ENCODE results near the gene SNORC. TPM values are rescaled to one million over a fixed set of nuclear protein-coding genes. Genes with fewer than 3 reads are reported as not detected.

SNORC gene
- total and polyA plus RNA-seq, 7 donors = under 0.01 to 13.2 (median 1.9) TPM

GRCh38 chr2:232888099-232888836 is 18.2 kb downstream of the SNORC start:
- Histone ChIP-seq H3K4me1 (peaks cover 0 to 6% (median 0%) of the 10 kb centered on the region in 4 donors), H3K36me3 (no peaks in the 10 kb centered on the region), H3K27me3 (peaks cover 2 to 37% (median 13%) of the 10 kb centered on the region in 3 donors), H3K27ac (no peak overlapping the region), H3K9me3 (no peaks in the 10 kb centered on the region), H3K4me3 (no peak overlapping the region)
- 82 to 86% methylated on average over 21 of the region's 21 CpGs for WGBS, 2 donors
- intact Hi-C loops (cut with DNase I) = no loop called here
- TF ChIP-seq EP300 (IDR thresholded peaks at IDR 0.05) (no peak), POLR2A (IDR thresholded peaks at IDR 0.05) (no peak), POLR2AphosphoS5 (IDR thresholded peaks at IDR 0.05) (no peak)
- DNase-seq = no peak

- Histone ChIP-seq H3K4me3 (no peak overlapping the region), H3K36me3 (no peaks in the 10 kb centered on the region), H3K27me3 (peaks cover 2 to 40% (median 18%) of the 10 kb centered on the region in 3 donors), H3K27ac (no peak overlapping the region), H3K9me3 (no peaks in the 10 kb centered on the region), H3K4me1 (peaks cover 0 to 6% (median 0%) of the 10 kb centered on the region in 4 donors)
- TF ChIP-seq EP300 (IDR thresholded peaks at IDR 0.05) = no peak
- no peak for TF ChIP-seq CTCF (IDR thresholded peaks at IDR 0.05)
- TF ChIP-seq POLR2A (IDR thresholded peaks at IDR 0.05) = no peak
- no peak for TF ChIP-seq POLR2AphosphoS5 (IDR thresholded peaks at IDR 0.05)
- intact Hi-C loops (cut with DNase I) = no loop called here
- 86 to 89% methylated on average over 14 of the region's 14 CpGs for WGBS, 2 donors
- no peak for DNase-seq
Measured at GRCh38 chr2:232888839-232889529, 18.9 kb downstream of the SNORC start.

- TF ChIP-seq POLR2AphosphoS5 (IDR thresholded peaks at IDR 0.05) = no peak
- no peak for TF ChIP-seq CTCF (IDR thresholded peaks at IDR 0.05)
- TF ChIP-seq POLR2A (IDR thresholded peaks at IDR 0.05) = no peak
- no peak for TF ChIP-seq EP300 (IDR thresholded peaks at IDR 0.05)
- no peaks in the 10 kb centered on the region for H3K9me3 ChIP-seq
- H3K36me3 ChIP-seq = no peaks in the 10 kb centered on the region
- no peak for DNase-seq
- peaks cover 0 to 6% (median 0%) of the 10 kb centered on the region in 4 donors for H3K4me1 ChIP-seq
- H3K4me3 ChIP-seq = no peak overlapping the region
- 88 to 91% methylated on average over 5 of the region's 5 CpGs for WGBS, 2 donors
- intact Hi-C loops (cut with DNase I) = no loop called here
- H3K27me3 ChIP-seq = peaks cover 2 to 47% (median 18%) of the 10 kb centered on the region in 3 donors
- no peak overlapping the region for H3K27ac ChIP-seq
Measured at GRCh38 chr2:232889876-232890401, 19.9 kb downstream of the SNORC start.

- intact Hi-C loops (cut with DNase I) = no loop called here
- Histone ChIP-seq H3K9me3 (no peaks in the 10 kb centered on the region), H3K4me3 (no peak overlapping the region), H3K27me3 (peaks cover 2 to 48% (median 18%) of the 10 kb centered on the region in 3 donors), H3K4me1 (peaks cover 0 to 6% (median 0%) of the 10 kb centered on the region in 4 donors), H3K27ac (no peak overlapping the region), H3K36me3 (no peaks in the 10 kb centered on the region)
- no peak for TF ChIP-seq CTCF (IDR thresholded peaks at IDR 0.05)
- no peak for TF ChIP-seq EP300 (IDR thresholded peaks at IDR 0.05)
- no peak for TF ChIP-seq POLR2AphosphoS5 (IDR thresholded peaks at IDR 0.05)
- no peak for TF ChIP-seq POLR2A (IDR thresholded peaks at IDR 0.05)
- WGBS, 2 donors = 90 to 93% methylated on average over 11 of the region's 11 CpGs
- no peak for DNase-seq
Measured at GRCh38 chr2:232890536-232890895, 20.5 kb downstream of the SNORC start.
